Chondrocyte (in vitro differentiated cells): ENCODE data around the gene ALOXE3. TPM values are rescaled to one million over a fixed set of nuclear protein-coding genes. Genes with fewer than 3 reads are reported as not detected.
A peak's percentile ranks its signal among the peaks of the same experiment; 100 is the strongest.
"Not testable (repeated sequence)": the region's sequence is repeated elsewhere in the genome, so short reads cannot be mapped to it uniquely, and the experiment has no call there.

ENCODE experiments used
- DNase-seq: peaks from one replicate; pipeline ENCODE4 v3.0.0; 2021; ENCODE audit warnings: mixed read lengths, low spot score
- H3K27ac Mint-ChIP-seq: one replicate; pipeline ENCODE4 v1.8.0; 2021; ENCODE audit warnings: mild to moderate bottlenecking, moderate library complexity, mixed read lengths; ENCODE audit not compliant: unreplicated experiment
- H3K27me3 Mint-ChIP-seq: 2 replicates; pipeline ENCODE4 v1.8.0; 2021; ENCODE audit warnings: low read depth, mixed read lengths
- H3K36me3 Mint-ChIP-seq: 2 replicates; pipeline ENCODE4 v1.8.0; 2021; ENCODE audit warnings: low read depth, mixed read lengths
- H3K4me1 Mint-ChIP-seq: 2 replicates; pipeline ENCODE4 v1.8.0; 2021; ENCODE audit warnings: low read depth, mild to moderate bottlenecking, mixed read lengths
- H3K4me3 Mint-ChIP-seq: one replicate; pipeline ENCODE4 v1.8.0; 2021; ENCODE audit warnings: mild to moderate bottlenecking, moderate library complexity, mixed read lengths; ENCODE audit not compliant: unreplicated experiment
- H3K9me3 Mint-ChIP-seq: 2 replicates; pipeline ENCODE4 v1.8.0; 2021; ENCODE audit warnings: low read depth, mixed read lengths
- total RNA-seq: library from RNA; stranded (reverse); gene quantifications from 3 replicates; pipeline ENCODE4 v1.2.1, GENCODE V29; 2021
- TF ChIP-seq, protein P1 (sequence below): fragments of 200-600 bp; sonication (generic); IDR thresholded peaks from 2 replicates; pipeline ENCODE4 v1.5.0; 2021; ENCODE audit warnings: antibody characterized with exemption, mild to moderate bottlenecking, moderate library complexity

Gene ALOXE3
- total RNA-seq, 1 donor from 2014 or later: 0.12 TPM

GRCh38 chr17:8079291-8080207 lies 38.8 kb downstream of the ALOXE3 start:
- DNase-seq: no peak
- Mint-ChIP-seq H3K4me1 (peaks cover 8% of the 10 kb centered on the region), H3K27me3 (peaks cover 36% of the 10 kb centered on the region), H3K36me3 (no peaks in the 10 kb centered on the region), H3K27ac (no peak overlapping the region), H3K9me3 (no peaks in the 10 kb centered on the region), H3K4me3 (peak overlapping the region; percentile 75)
- TF ChIP-seq, protein P1, sequence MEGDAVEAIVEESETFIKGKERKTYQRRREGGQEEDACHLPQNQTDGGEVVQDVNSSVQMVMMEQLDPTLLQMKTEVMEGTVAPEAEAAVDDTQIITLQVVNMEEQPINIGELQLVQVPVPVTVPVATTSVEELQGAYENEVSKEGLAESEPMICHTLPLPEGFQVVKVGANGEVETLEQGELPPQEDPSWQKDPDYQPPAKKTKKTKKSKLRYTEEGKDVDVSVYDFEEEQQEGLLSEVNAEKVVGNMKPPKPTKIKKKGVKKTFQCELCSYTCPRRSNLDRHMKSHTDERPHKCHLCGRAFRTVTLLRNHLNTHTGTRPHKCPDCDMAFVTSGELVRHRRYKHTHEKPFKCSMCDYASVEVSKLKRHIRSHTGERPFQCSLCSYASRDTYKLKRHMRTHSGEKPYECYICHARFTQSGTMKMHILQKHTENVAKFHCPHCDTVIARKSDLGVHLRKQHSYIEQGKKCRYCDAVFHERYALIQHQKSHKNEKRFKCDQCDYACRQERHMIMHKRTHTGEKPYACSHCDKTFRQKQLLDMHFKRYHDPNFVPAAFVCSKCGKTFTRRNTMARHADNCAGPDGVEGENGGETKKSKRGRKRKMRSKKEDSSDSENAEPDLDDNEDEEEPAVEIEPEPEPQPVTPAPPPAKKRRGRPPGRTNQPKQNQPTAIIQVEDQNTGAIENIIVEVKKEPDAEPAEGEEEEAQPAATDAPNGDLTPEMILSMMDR: peak; percentile 93

GRCh38 chr17:8077939-8078338 lies 40.4 kb downstream of the ALOXE3 start:
- not testable (repeated sequence) for DNase-seq, H3K36me3 Mint-ChIP-seq, H3K9me3 Mint-ChIP-seq, H3K27ac Mint-ChIP-seq, H3K4me3 Mint-ChIP-seq
- Mint-ChIP-seq H3K27me3 (peaks cover 44% of the 10 kb centered on the region), H3K4me1 (peaks cover 23% of the 10 kb centered on the region)

- Mint-ChIP-seq H3K4me3 (no peak overlapping the region), H3K27me3 (peaks cover 50% of the 10 kb centered on the region), H3K4me1 (peaks cover 29% of the 10 kb centered on the region), H3K36me3 (peaks cover 3% of the 10 kb centered on the region), H3K9me3 (no peaks in the 10 kb centered on the region), H3K27ac (no peak overlapping the region)
- DNase-seq: peak; percentile 48
- TF ChIP-seq, protein P1: no peak
Observed at GRCh38 chr17:8076502-8077266, 41.6 kb downstream of the ALOXE3 start.

DNA sequence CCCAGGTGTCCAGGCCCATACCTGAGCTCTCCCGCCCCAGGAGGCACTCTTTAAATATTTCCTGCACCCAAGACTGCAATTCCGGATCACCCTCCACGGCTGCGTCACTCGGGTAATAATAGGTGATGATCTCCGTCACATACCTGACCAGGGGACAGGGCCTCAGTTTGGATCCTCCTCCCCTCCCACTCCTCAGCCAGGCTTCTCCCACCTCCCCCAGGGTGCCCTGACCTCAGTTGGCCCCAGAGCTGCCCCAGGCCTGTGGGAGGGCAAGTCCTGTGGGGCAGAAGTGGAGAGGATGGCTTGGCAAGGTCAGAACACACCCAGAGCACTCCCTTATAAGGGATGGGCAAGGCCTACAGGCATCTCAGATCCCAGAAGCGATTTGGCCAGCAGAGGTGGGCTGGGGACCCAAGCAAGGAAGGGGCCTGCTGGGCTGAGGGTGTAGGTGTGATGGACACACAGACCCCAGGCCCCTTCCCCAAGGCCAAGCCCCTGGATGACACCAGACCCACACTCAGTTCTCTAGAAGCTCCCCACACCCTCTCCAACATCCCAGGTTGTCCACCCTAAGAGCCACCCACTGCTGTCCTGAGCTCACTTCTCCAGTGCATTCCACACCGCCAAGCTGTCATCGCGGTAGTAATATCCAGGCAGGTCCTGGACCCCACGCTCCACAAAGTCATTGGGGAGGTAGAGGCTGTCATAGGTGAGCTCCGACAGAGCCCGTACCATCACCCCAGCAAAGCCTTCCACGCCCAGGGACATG lies 42.6 kb downstream of the ALOXE3 start:
- Mint-ChIP-seq H3K4me1 (peaks cover 29% of the 10 kb centered on the region), H3K27me3 (peaks cover 57% of the 10 kb centered on the region), H3K27ac (no peak overlapping the region), H3K9me3 (no peaks in the 10 kb centered on the region), H3K4me3 (no peak overlapping the region), H3K36me3 (peaks cover 3% of the 10 kb centered on the region)
- DNase-seq: peak; percentile 61
- TF ChIP-seq, protein P1: no peak

DNA sequence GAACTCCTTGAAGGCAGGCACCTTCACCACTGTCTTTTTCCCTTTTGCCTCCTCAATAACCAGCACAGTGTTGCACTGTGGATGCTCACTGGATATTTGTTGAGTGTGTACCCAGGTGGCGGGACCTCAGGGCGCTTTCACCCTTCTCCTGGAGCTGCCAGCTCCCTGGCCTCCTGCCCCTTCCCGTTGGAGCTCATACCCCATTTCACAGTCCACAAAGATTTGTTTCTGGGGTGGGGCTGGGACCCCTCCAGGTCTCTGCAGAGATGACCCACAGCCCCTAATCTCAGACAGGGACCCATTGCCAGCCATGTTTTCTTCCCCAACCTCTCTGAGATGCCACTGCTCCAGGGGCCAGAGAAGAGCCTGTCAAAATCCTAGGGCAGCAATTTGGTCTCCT lies 43.2 kb downstream of the ALOXE3 start:
- no peak overlapping the region for H3K27ac Mint-ChIP-seq
- peaks cover 3% of the 10 kb centered on the region for H3K36me3 Mint-ChIP-seq
- H3K9me3 Mint-ChIP-seq: no peaks in the 10 kb centered on the region
- H3K4me3 Mint-ChIP-seq: no peak overlapping the region
- H3K4me1 Mint-ChIP-seq: peaks cover 29% of the 10 kb centered on the region
- peaks cover 63% of the 10 kb centered on the region for H3K27me3 Mint-ChIP-seq
- TF ChIP-seq, protein P1: no peak
- no peak for DNase-seq
